Right lobe of liver (tissue), 4 donors: Measurements from ENCODE around the gene FRG1.

Experiments used
- CTCF ChIP-seq, 4 donors: fragments of 200-600 bp in 3 of 4; fragments of 450-650 bp in 1 of 4; IDR thresholded peaks; one replicate each; pipeline versions ENCODE4 v1.5.1 to v1.8.0; 2016 to 2022; ENCODE audit warnings: antibody characterized with exemption in 4 of 4, mild to moderate bottlenecking in 2 of 4
- POLR2A ChIP-seq: fragments of 450-650 bp; IDR thresholded peaks from one replicate; pipeline ENCODE4 v1.6.1; 2017; ENCODE audit warnings: antibody characterized with exemption, mild to moderate bottlenecking
- donor health status: DM: no; HTN: no; CAD: no.
- donor health status: DM: no; HTN: no; CAD: no.
- donor health status: DM: no; HTN: yes; CAD: no.

- TF ChIP-seq CTCF (IDR thresholded peaks at IDR 0.05), result no peak
- TF ChIP-seq POLR2A, result no peak
These were observed 33.0 kb downstream of the FRG1 start for GRCh38 chr4:189973646-189974045.
